ENCODE measurements around the gene RNF112. TPM values are rescaled to one million over a fixed set of nuclear protein-coding genes. Genes with fewer than 3 reads are reported as not detected.

The RNF112 gene
- total and polyA plus RNA-seq, 2 of the 13 experiments (the other 11 are each of a cell fraction or from before 2014, with no cell fraction given), result 0.05 TPM; not detected in 1

- intact Hi-C loops (cut with micrococcal nuclease; ENCODE audit: unreplicated experiment) (no loop called here), in situ Hi-C loops (cut with HindIII; ENCODE audit: extremely low pct_ligation_motif_present, low pct_unique_long_range_greater_than_20kb) (no loop called here)
- BruUV-seq (replicated peaks), result no TSS peak
- H3K9me3 ChIP-seq (ENCODE audit: low read length), result no peaks in the 10 kb centered on the region
- ATAC-seq (peak; percentile 65), FAIRE-seq (no peak), DNase-seq (ENCODE audit: low spot score) (no peak)
- no peak overlapping the region for H3K4me3 ChIP-seq (replicated peaks in 1 of 3; ENCODE audit: insufficient read depth in 1 of 3, low read depth in 2 of 3, low read length in 3 of 3)
- H3K4me1 ChIP-seq (ENCODE audit: insufficient read depth, low read length), result peaks cover 20% of the 10 kb centered on the region
- H3K27ac ChIP-seq (ENCODE audit: extremely low read length, insufficient read depth, low read length), result no peak overlapping the region
- no peaks in the 10 kb centered on the region for H3K36me3 ChIP-seq (replicated peaks in 1 of 2; ENCODE audit: control insufficient read depth in 1 of 2, insufficient read depth in 2 of 2, low read length in 2 of 2)
- peak overlapping the region; percentile 25; the same call in 1 of the 2 replicates for H3K4me2 ChIP-seq (ENCODE audit: low read depth, low read length)
- 2% methylated on average over 2 of the region's 2 CpGs for WGBS (ENCODE audit: low lambda C conversion rate)
- H3K9ac ChIP-seq (ENCODE audit: insufficient read depth, low read depth, low read length), result no peak overlapping the region
- no peaks in the 10 kb centered on the region for H3K79me2 ChIP-seq (ENCODE audit: insufficient read depth, low read length)
- H2AFZ ChIP-seq (ENCODE audit: low read length), result no peak overlapping the region
- CTCF ChIA-PET (ENCODE audit: low intra/inter-chr PET ratio, low total read pairs), result no interaction called here
- TF ChIP-seq TIGD3 (CRISPR knock-in tag; IDR thresholded peaks at IDR 0.05; ENCODE audit: borderline replicate concordance), result no peak
- 0 out of 2 replicates have a peak, but pooled peaks have one; percentile 21 for TF ChIP-seq CREB1 (IDR thresholded peaks at IDR 0.05)
- TF ChIP-seq CREB1 (CRISPR knock-in tag; IDR thresholded peaks at IDR 0.05), result no peak
- peak; percentile 38; the same call in 1 of the 2 replicates for TF ChIP-seq ETV5 (CRISPR knock-in tag; IDR thresholded peaks at IDR 0.05; ENCODE audit: borderline replicate concordance)
- peak; percentile 29 for TF ChIP-seq NR2F6 (IDR thresholded peaks at IDR 0.05)
- peak; percentile 54; the same call in 1 of the 2 replicates for TF ChIP-seq NR2F6 (CRISPR knock-in tag; IDR thresholded peaks at IDR 0.05)
- no peak for TF ChIP-seq MAFG (CRISPR knock-in tag; IDR thresholded peaks at IDR 0.05)
- TF ChIP-seq SALL1 (CRISPR knock-in tag; IDR thresholded peaks at IDR 0.05), result peak; percentile 40; the same call in 1 of the 2 replicates
- TF ChIP-seq, protein P1, sequence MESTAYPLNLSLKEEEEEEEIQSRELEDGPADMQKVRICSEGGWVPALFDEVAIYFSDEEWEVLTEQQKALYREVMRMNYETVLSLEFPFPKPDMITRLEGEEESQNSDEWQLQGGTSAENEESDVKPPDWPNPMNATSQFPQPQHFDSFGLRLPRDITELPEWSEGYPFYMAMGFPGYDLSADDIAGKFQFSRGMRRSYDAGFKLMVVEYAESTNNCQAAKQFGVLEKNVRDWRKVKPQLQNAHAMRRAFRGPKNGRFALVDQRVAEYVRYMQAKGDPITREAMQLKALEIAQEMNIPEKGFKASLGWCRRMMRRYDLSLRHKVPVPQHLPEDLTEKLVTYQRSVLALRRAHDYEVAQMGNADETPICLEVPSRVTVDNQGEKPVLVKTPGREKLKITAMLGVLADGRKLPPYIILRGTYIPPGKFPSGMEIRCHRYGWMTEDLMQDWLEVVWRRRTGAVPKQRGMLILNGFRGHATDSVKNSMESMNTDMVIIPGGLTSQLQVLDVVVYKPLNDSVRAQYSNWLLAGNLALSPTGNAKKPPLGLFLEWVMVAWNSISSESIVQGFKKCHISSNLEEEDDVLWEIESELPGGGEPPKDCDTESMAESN (CRISPR knock-in tag; conservative IDR thresholded peaks at IDR 0.05), result no peak
- TF ChIP-seq ZNF713 (CRISPR knock-in tag; IDR thresholded peaks at IDR 0.05), result no peak
- TF ChIP-seq ELF3 (CRISPR knock-in tag; IDR thresholded peaks at IDR 0.05), result no peak
- TF ChIP-seq GATAD1 (CRISPR knock-in tag; IDR thresholded peaks at IDR 0.05), result no peak
- TF ChIP-seq SUZ12 (IDR thresholded peaks at IDR 0.05; ENCODE audit: low read depth, low read length), result no peak
- peak; percentile 78 for TF ChIP-seq ZNF629 (CRISPR knock-in tag; conservative IDR thresholded peaks at IDR 0.05)
- TF ChIP-seq LCORL (IDR thresholded peaks at IDR 0.05), result no peak
- TF ChIP-seq LCORL (CRISPR knock-in tag; IDR thresholded peaks at IDR 0.05), result peak; percentile 40; the same call in 1 of the 2 replicates
- TF ChIP-seq MIXL1 (CRISPR knock-in tag; IDR thresholded peaks at IDR 0.05), result 0 out of 2 replicates have a peak, but pooled peaks have one; percentile 24
- TF ChIP-seq HMGA1 (CRISPR knock-in tag; conservative IDR thresholded peaks at IDR 0.05), result no peak
- no peak for TF ChIP-seq DR1 (CRISPR knock-in tag; IDR thresholded peaks at IDR 0.05)
- TF ChIP-seq MTA3 (CRISPR knock-in tag; IDR thresholded peaks at IDR 0.05), result no peak
- TF ChIP-seq ELF4 (CRISPR knock-in tag; IDR thresholded peaks at IDR 0.05; ENCODE audit: borderline replicate concordance), result no peak
- no peak for TF ChIP-seq CBX1 (IDR thresholded peaks at IDR 0.05; ENCODE audit: low read depth)
- no peak for TF ChIP-seq TOPORS (CRISPR knock-in tag; IDR thresholded peaks at IDR 0.05)
- no peaks in the 10 kb centered on the region for H4K20me1 ChIP-seq (ENCODE audit: insufficient read depth, low read length)
- POLR2A ChIA-PET, result no interaction called here
- H3K27me3 ChIP-seq (ENCODE audit: control insufficient read depth in 1 of 2, insufficient read depth in 2 of 2, low read length in 2 of 2), result no peaks in the 10 kb centered on the region
Observed at GRCh38 chr17:19398301-19399181, 12.5 kb upstream of the RNF112 start.

Measured in HepG2 (cell line).